ENCODE results near the gene TMEM63C. TPM values are rescaled to one million over a fixed set of nuclear protein-coding genes. Genes with fewer than 3 reads are reported as not detected.

TMEM63C gene
- total RNA-seq, 4 donors from 2014 or later, result 20.1 to 60.2 (median 33.9) TPM

DNA sequence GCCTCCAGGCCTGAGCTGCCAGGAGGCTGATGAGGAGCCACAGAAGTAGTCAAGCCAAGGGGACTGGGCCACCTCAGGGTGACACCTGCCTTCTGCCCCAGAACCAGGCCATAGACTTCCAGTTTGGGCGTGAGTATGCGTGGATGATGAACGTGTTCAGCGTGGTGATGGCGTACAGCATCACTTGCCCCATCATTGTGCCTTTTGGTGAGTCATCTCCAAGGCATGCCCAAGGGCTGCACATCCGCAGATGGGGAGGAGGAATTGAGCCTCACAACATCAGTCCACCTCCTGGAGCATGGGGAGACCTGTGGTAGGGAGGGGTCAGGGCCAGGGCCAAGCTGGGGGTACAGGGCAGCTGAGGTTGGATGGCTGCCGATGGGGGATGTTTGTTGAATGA, 67.1 kb downstream of the TMEM63C start:
- H3K4me3 ChIP-seq, result no peak overlapping the region
- TF ChIP-seq, protein P1, sequence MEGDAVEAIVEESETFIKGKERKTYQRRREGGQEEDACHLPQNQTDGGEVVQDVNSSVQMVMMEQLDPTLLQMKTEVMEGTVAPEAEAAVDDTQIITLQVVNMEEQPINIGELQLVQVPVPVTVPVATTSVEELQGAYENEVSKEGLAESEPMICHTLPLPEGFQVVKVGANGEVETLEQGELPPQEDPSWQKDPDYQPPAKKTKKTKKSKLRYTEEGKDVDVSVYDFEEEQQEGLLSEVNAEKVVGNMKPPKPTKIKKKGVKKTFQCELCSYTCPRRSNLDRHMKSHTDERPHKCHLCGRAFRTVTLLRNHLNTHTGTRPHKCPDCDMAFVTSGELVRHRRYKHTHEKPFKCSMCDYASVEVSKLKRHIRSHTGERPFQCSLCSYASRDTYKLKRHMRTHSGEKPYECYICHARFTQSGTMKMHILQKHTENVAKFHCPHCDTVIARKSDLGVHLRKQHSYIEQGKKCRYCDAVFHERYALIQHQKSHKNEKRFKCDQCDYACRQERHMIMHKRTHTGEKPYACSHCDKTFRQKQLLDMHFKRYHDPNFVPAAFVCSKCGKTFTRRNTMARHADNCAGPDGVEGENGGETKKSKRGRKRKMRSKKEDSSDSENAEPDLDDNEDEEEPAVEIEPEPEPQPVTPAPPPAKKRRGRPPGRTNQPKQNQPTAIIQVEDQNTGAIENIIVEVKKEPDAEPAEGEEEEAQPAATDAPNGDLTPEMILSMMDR (IDR thresholded peaks at IDR 0.05), result no peak
- TF ChIP-seq EP300 (IDR thresholded peaks at IDR 0.05; ENCODE audit: low read depth) (no peak), POLR2A (IDR thresholded peaks at IDR 0.05) (no peak), POLR2AphosphoS5 (IDR thresholded peaks at IDR 0.05) (no peak)
- H3K27me3 ChIP-seq, result no peaks in the 10 kb centered on the region
- no peak for DNase-seq
- intact Hi-C loops (cut with DNase I; ENCODE audit: low total_unique reads), result no loop called here
- WGBS, 2 donors (ENCODE audit: low coverage in 1 of 2), result 88% methylated on average over 7 of the region's 7 CpGs; no CpG with 5 or more reads in 1 of the 2 donors
- no peaks in the 10 kb centered on the region for H3K4me1 ChIP-seq
- H3K36me3 ChIP-seq, result no peaks in the 10 kb centered on the region
- H3K9me3 ChIP-seq, result no peaks in the 10 kb centered on the region
- H3K27ac ChIP-seq, result no peak overlapping the region
- in situ Hi-C loops (cut with MboI; ENCODE audit: low pct_ligation_motif_present in 1 of 4, low pct_unique_long_range_greater_than_20kb in 1 of 4, low sequenced_read_pairs in 3 of 4), result no loop called here

DNA sequence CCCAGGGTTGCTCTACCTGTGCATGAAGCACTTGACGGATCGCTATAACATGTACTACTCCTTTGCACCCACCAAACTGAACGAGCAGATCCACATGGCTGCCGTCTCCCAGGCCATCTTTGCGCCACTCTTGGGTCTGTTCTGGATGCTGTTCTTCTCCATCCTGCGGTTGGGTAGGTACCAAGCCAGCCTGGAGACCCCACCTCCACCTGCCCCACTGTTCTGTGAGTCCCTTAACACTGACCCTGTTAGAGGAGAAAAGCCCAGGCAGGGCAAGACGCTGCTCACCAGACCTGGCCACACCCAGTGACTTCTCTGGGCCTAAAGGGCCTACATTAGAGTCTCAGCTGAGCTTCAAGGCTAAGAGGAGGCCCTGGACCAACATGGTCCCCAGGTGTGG, 67.7 kb downstream of the TMEM63C start:
- Histone ChIP-seq H3K27ac (no peak overlapping the region), H3K36me3 (no peaks in the 10 kb centered on the region), H3K27me3 (no peaks in the 10 kb centered on the region), H3K9me3 (no peaks in the 10 kb centered on the region), H3K4me3 (no peak overlapping the region), H3K4me1 (no peaks in the 10 kb centered on the region)
- intact Hi-C loops (cut with DNase I; ENCODE audit: low total_unique reads), result no loop called here
- TF ChIP-seq POLR2A (IDR thresholded peaks at IDR 0.05) (no peak), POLR2AphosphoS5 (IDR thresholded peaks at IDR 0.05) (no peak), EP300 (IDR thresholded peaks at IDR 0.05; ENCODE audit: low read depth) (no peak)
- TF ChIP-seq, protein P1 (IDR thresholded peaks at IDR 0.05), result no peak
- DNase-seq, result no peak
- 80 to 84% methylated on average over 2 to 7 of the region's 7 CpGs for WGBS, 2 donors (ENCODE audit: low coverage in 1 of 2)
- in situ Hi-C loops (cut with MboI; ENCODE audit: low pct_ligation_motif_present in 1 of 4, low pct_unique_long_range_greater_than_20kb in 1 of 4, low sequenced_read_pairs in 3 of 4), result no loop called here

DNA sequence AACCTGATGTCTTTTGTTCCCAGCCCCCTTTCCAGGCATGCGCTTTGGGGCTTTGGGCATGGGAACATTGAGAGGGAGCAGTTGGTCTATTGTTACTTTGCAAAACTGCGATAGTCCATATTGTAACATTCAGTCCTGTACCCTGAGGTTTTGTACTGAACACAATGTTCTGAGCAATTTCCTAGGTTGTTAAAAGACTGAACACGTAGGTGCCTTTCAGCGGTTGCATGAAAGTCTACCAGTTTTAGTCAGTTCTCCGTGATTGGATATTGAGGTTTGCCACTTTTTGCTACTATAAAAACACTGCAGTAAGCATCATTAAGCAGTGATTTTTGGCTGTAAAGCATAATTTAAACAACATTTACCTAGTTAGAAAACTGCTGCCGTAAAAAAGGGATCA, 69.3 kb downstream of the TMEM63C start:
- DNase-seq, result no peak
- in situ Hi-C loops (cut with MboI; ENCODE audit: low pct_ligation_motif_present in 1 of 4, low pct_unique_long_range_greater_than_20kb in 1 of 4, low sequenced_read_pairs in 3 of 4), result no loop called here
- Histone ChIP-seq H3K4me3 (no peak overlapping the region), H3K27me3 (no peaks in the 10 kb centered on the region), H3K36me3 (no peaks in the 10 kb centered on the region), H3K27ac (no peak overlapping the region), H3K4me1 (no peaks in the 10 kb centered on the region), H3K9me3 (no peaks in the 10 kb centered on the region)
- TF ChIP-seq EP300 (IDR thresholded peaks at IDR 0.05; ENCODE audit: low read depth) (no peak), POLR2AphosphoS5 (IDR thresholded peaks at IDR 0.05) (no peak), POLR2A (IDR thresholded peaks at IDR 0.05) (no peak)
- TF ChIP-seq, protein P1 (IDR thresholded peaks at IDR 0.05), result no peak
- 85 to 91% methylated on average over 6 of the region's 6 CpGs for WGBS, 2 donors (ENCODE audit: low coverage in 1 of 2)
- intact Hi-C loops (cut with DNase I; ENCODE audit: low total_unique reads), result no loop called here

DNA sequence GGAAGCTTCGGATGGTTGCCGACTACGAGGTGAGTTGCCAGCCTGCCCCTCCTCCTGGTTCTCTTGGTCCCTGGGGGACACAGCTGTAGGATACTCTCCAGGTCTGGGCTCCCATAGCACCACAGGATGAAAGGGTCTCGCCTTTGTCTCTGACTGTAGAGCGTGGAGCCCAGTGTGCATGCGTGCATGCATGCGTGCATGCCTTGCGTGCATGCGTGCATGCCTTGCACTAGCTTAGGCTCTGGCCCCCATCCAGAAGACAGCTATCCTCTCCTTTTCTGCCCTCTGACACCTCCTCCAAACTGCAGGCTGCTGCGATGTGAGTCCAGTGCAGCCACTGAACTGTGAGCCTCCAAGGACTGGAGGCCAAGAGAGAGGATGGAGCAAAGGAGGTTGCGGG, 70.3 kb downstream of the TMEM63C start:
- WGBS, 2 donors (ENCODE audit: low coverage in 1 of 2), result 89 to 90% methylated on average over 2 to 11 of the region's 11 CpGs

More for the DNA sequence above, 70.3 kb downstream of the TMEM63C start:
- Histone ChIP-seq H3K9me3 (no peaks in the 10 kb centered on the region), H3K27ac (no peak overlapping the region), H3K4me1 (no peaks in the 10 kb centered on the region), H3K4me3 (no peak overlapping the region), H3K36me3 (no peaks in the 10 kb centered on the region), H3K27me3 (no peaks in the 10 kb centered on the region)
- DNase-seq, result no peak
- in situ Hi-C loops (cut with MboI; ENCODE audit: low pct_ligation_motif_present in 1 of 4, low pct_unique_long_range_greater_than_20kb in 1 of 4, low sequenced_read_pairs in 3 of 4), result no loop called here
- TF ChIP-seq EP300 (IDR thresholded peaks at IDR 0.05; ENCODE audit: low read depth), result no peak
- no peak for TF ChIP-seq POLR2A (IDR thresholded peaks at IDR 0.05)
- no peak for TF ChIP-seq POLR2AphosphoS5 (IDR thresholded peaks at IDR 0.05)
- intact Hi-C loops (cut with DNase I; ENCODE audit: low total_unique reads), result no loop called here
